ENCODE measurements around the gene PIEZO2.

DNA sequence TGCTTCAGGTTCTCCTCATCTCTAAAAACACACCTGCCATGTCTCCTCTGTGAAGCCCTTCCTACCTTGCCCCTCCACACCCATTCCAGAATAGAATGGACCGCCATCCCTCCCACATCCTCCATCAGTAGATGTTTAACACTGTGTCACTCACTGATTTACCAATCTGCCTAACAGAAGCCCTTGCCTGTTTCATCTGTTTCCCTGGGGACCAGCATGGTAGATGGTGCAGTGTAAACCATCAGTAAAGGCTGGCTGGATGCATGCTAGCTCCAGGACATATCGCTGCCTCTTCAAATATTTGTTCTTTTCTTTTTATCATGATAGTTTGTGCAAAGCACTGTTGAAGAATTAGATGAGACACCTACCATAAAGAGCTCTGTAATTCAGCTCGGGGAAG, 271.4 kb downstream of the PIEZO2 start:
- TF ChIP-seq POLR2AphosphoS5 (IDR thresholded peaks at IDR 0.05) (no peak), POLR2A (IDR thresholded peaks at IDR 0.05) (no peak)
- TF ChIP-seq, protein P1, sequence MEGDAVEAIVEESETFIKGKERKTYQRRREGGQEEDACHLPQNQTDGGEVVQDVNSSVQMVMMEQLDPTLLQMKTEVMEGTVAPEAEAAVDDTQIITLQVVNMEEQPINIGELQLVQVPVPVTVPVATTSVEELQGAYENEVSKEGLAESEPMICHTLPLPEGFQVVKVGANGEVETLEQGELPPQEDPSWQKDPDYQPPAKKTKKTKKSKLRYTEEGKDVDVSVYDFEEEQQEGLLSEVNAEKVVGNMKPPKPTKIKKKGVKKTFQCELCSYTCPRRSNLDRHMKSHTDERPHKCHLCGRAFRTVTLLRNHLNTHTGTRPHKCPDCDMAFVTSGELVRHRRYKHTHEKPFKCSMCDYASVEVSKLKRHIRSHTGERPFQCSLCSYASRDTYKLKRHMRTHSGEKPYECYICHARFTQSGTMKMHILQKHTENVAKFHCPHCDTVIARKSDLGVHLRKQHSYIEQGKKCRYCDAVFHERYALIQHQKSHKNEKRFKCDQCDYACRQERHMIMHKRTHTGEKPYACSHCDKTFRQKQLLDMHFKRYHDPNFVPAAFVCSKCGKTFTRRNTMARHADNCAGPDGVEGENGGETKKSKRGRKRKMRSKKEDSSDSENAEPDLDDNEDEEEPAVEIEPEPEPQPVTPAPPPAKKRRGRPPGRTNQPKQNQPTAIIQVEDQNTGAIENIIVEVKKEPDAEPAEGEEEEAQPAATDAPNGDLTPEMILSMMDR (IDR thresholded peaks at IDR 0.05 in 8 of 11, conservative IDR thresholded peaks at IDR 0.05 in 3 of 11): no peak

Data from spleen (tissue), 7 donors.